GM04504 (cell line): ENCODE data around the gene FIBCD1.

ENCODE experiments used
- DNase-seq: peaks from one replicate; pipeline ENCODE4 v3.0.0-alpha.2; 2012; ENCODE audit warnings: low read depth

Gene FIBCD1, protein sequence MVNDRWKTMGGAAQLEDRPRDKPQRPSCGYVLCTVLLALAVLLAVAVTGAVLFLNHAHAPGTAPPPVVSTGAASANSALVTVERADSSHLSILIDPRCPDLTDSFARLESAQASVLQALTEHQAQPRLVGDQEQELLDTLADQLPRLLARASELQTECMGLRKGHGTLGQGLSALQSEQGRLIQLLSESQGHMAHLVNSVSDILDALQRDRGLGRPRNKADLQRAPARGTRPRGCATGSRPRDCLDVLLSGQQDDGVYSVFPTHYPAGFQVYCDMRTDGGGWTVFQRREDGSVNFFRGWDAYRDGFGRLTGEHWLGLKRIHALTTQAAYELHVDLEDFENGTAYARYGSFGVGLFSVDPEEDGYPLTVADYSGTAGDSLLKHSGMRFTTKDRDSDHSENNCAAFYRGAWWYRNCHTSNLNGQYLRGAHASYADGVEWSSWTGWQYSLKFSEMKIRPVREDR

GRCh38 chr9:130938652-130939404, at the start of gene FIBCD1:
FIBCD1 (minus strand) TSS chr9:130939247; CDS start chr9:130938607, 640 bp downstream.
- DNase-seq: no peak

GRCh38 chr9:130988400-130988747, 49.3 kb upstream of the FIBCD1 start:
- no peak for DNase-seq

DNA sequence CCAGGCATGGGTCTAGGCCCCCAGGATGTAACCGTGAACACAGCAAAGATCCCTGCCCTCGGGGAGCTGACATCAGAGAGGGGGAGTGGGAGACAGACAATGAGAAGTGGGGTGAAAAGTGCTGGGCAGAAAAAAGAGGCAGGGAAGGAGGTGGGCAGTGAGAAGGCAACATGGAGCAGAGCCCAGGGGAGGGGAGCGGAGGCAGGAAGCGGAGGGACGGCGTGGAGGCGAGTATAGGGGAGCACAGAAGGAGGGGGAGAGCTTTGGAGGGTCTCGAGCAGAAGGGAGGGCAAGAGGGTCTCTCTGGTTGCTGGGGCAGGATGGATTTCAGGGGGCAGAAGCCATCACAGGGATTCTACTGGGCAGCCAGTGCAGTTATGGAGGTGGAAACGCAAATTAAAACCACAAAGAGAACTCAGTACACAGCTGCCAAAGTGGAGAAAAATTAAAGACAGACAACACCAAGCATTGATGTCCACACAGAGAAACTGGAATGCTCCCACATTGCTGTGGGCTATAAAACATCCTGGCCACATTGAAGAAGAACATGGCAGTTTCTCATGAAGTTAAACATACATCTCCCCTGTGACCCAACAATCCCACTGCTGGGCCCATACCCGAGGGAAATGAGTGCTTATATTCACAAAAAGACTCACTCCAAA, 48.8 kb upstream of the FIBCD1 start:
- no peak for DNase-seq

- no peak for DNase-seq
These were observed 48.0 kb upstream of the FIBCD1 start for GRCh38 chr9:130987054-130987453.

- DNase-seq: no peak
These were observed 47.4 kb upstream of the FIBCD1 start for GRCh38 chr9:130986356-130986965.

DNA sequence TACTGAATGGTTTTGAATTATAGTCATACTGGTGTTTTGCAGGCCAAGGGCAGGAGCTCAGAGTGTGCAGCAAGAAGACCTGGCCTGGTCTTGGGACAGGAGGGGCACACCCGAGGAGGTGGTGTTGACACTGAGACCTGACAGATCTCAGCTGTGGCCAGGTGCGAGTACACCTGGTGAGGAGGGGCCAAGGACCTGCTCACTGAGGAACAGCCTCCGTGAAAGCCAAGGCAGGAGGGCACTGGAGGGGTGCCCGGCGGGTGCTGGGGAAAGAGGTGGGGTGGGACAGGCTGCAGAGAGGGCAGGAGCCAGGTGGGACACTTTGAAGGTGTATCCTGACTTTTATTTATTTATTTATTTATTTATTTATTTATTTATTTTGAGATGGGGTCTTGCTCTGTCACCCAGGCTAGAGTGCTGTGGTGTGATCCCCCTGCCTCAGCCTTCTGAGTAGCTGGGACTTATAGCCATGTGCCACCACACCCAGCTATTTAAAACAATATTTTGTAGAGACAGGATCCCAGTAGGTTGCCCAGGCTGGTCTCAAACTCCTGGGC, 46.6 kb upstream of the FIBCD1 start:
- DNase-seq: no peak

GRCh38 chr9:130985029-130985428, 46.0 kb upstream of the FIBCD1 start:
- DNase-seq: no peak

DNA sequence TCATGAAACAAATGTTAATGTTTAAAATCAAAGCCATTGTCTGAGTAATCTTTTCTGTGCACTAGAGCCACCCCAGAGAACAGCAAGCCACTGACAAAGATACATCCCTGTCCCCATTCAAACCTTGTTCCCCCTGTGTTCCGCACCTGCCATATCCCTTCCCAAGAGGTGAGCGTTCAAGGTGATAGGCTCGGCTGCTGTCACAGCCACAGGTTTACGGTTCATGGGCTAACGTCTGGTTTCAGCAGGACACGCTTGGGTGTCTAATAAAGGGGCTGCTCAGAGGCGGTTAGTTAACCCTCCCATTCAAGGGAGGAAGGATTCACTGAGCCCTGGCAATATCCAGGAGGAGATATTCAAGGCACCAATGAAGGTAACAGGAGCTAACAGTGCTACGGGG, 45.5 kb upstream of the FIBCD1 start:
- DNase-seq: no peak

DNA sequence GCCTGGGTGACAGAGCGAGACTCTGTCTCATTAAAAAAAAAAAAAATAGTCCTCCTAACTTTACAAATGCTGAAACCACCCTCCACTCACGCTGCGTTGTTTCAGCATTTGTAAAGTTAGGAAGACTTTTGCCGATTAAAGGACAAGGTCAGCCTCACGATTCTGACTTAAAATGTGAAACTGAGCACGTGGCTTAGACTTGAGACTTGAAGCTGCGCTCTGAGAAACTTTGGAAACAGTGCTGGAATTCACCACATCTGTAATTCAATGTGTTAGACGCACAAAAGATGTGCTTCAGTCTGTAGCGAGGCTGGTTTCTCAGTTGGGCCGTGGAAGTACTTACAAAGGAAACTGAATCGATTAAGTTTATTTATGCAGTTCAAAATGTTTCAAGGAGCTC, 44.9 kb upstream of the FIBCD1 start:
- DNase-seq: no peak

DNA sequence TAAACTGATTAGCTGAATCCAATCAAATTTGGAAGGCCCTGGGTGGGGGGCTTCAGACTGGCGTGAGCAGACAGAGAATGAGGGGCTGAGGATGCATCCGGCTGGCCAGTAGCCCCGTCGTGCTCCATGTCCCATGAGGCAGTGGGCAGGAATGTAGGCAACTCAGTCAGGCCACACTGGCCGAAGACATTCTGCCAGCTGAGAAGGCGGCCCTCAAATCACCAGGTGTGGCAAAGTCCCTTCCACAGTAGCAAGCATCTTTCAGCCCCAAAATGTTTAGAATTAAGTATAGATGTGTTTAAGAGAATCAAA, 44.3 kb upstream of the FIBCD1 start:
- no peak for DNase-seq

GRCh38 chr9:130982636-130983358, 43.8 kb upstream of the FIBCD1 start:
- no peak for DNase-seq

GRCh38 chr9:130981756-130982137, 42.7 kb upstream of the FIBCD1 start:
- no peak for DNase-seq

GRCh38 chr9:130981002-130981755, 42.1 kb upstream of the FIBCD1 start:
- no peak for DNase-seq

DNA sequence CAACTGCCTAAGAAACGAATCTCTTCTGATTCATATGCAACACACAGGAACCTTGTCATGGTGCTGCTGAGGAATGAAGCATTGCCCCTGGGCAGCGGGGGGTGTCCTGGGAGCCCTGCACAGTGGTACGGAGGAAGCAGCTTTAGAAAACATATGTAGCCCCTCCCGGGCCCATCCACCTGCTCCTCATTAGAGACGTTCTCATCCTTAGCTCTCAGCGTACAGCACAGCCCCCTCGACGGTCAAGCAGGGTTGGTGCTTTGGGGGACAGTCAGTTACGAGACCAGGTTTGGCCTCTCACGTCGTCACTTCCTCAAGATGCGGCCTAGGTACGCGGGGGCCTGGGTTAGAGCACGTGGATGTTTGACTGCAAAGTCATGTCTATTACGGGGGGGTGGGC, 41.5 kb upstream of the FIBCD1 start:
- no peak for DNase-seq

DNA sequence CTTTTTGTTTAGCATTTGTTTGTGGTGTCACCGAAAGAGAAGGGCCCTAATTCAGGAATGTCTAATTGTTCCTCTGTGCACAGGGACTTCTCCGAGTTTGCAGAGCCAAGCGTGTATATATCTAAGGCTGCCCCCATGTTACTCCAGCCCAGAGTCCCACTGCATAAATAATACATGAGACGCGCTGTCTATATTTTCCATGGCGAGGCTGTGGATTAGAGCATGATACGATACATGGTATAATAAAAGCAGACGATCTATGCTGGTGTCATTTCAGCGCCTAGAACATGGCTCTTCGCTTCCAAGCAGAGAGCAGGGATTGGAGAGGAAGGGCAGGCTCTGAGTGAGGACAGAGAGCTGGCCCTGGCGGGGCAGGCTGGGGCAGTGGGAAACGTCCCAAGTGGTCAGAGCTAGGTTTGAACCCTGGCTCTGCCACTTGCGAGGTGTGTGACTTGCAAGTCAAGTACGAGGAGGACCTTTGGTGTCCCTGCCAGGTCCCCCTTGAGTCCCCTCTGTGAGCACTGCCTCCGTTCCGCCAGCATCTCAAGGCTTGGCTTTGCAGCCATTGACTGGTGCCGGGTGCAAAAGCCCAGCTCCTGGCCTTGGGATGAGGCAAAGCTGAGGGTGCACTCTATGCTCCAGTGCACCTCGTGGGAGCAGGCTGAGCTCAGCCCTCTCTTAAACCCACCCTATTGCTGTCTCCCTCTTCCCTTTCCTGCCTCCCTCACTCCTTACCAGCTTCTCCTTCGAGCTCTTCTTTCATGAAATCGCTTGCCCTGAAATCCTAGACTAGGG, 40.7 kb upstream of the FIBCD1 start:
- DNase-seq: no peak

- no peak for DNase-seq
These were observed 38.8 kb upstream of the FIBCD1 start for GRCh38 chr9:130977811-130978221.

GRCh38 chr9:130975932-130976841, 37.1 kb upstream of the FIBCD1 start:
- no peak for DNase-seq

- no peak for DNase-seq
These were observed 36.1 kb upstream of the FIBCD1 start for GRCh38 chr9:130975156-130975555.

DNA sequence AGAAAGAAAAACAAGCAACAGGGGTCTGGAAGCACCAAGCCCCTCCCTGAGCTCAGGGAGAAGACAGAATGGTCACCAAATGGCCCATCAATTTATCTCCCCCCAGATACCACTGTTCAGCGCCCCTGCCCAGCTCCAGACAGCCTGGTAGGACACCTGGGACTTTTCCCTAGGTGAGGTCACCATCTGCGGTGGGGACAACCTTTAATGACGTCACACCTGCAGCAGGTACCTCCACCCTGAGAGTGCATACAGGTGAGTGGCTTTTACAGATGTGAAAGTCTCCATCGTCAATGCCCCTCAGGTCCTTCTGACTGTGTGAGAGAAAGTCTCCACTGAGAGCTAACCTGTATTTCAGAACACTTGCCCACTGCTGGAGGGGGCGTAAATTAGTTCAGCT, 35.6 kb upstream of the FIBCD1 start:
- DNase-seq: no peak
